ENCODE measurements around the gene PKNOX1.
A peak's percentile ranks its signal among the peaks of the same experiment; 100 is the strongest.
"Not testable (repeated sequence)": the region's sequence is repeated elsewhere in the genome, so short reads cannot be mapped to it uniquely, and the experiment has no call there.

Gene PKNOX1

GRCh38 chr21:42973991-42974831 is at the start of gene PKNOX1:
Gene PKNOX1 (plus strand): TSS chr21:42974562. CDS start chr21:43004382, 29,820 bp downstream.
- peak within 1 kb of the TSS; percentile 59; the same call in 1 of the 2 replicates for H3K4me3 ChIP-seq (ENCODE audit: low read length)
- no peaks in the 10 kb centered on the region for H3K36me3 ChIP-seq (ENCODE audit: control insufficient read depth, insufficient read depth, low read length)
- H3K27me3 ChIP-seq (ENCODE audit: control insufficient read depth, insufficient read depth, low read length), result no peaks in the 10 kb centered on the region
- peaks cover 4% of the 10 kb centered on the region for H3K4me1 ChIP-seq (ENCODE audit: control insufficient read depth, insufficient read depth, low read length)
- no CpG with 5 or more reads among the region's 106 CpGs for WGBS (ENCODE audit: insufficient coverage, insufficient read length)
- no peaks in the 10 kb centered on the region for H3K9me3 ChIP-seq (ENCODE audit: control insufficient read depth, insufficient read depth, low read length)
- H3K27ac ChIP-seq (ENCODE audit: low read length), result no peak within 1 kb of the TSS
- peak; percentile 94 for DNase-seq (ENCODE audit: low read depth, low spot score)

GRCh38 chr21:42925114-42925926 is 49.0 kb upstream of the PKNOX1 start, which contains the start of gene ERVH48-1:
Gene ERVH48-1 (minus strand): TSS chr21:42925630. CDS start chr21:42919006, 6,624 bp downstream.
- Histone ChIP-seq H3K9me3 (ENCODE audit: control insufficient read depth, insufficient read depth, low read length) (no peaks in the 10 kb centered on the region), H3K27me3 (ENCODE audit: control insufficient read depth, insufficient read depth, low read length) (no peaks in the 10 kb centered on the region), H3K4me1 (ENCODE audit: control insufficient read depth, insufficient read depth, low read length) (peaks cover 1% of the 10 kb centered on the region; the same call in 1 of the 2 replicates), H3K27ac (ENCODE audit: low read length) (peak within 1 kb of the TSS; percentile 44), H3K4me3 (ENCODE audit: low read length) (no peak within 1 kb of the TSS), H3K36me3 (ENCODE audit: control insufficient read depth, insufficient read depth, low read length) (no peaks in the 10 kb centered on the region)
- no CpG with 5 or more reads among the region's 29 CpGs for WGBS (ENCODE audit: insufficient coverage, insufficient read length)
- DNase-seq (ENCODE audit: low read depth, low spot score), result no peak

GRCh38 chr21:42927474-42928200 is 46.7 kb upstream of the PKNOX1 start:
- not testable (repeated sequence) for H3K36me3 ChIP-seq (ENCODE audit: control insufficient read depth, insufficient read depth, low read length); DNase-seq (ENCODE audit: low read depth, low spot score); H3K27me3 ChIP-seq (ENCODE audit: control insufficient read depth, insufficient read depth, low read length); H3K27ac ChIP-seq (ENCODE audit: low read length); H3K9me3 ChIP-seq (ENCODE audit: control insufficient read depth, insufficient read depth, low read length); H3K4me1 ChIP-seq (ENCODE audit: control insufficient read depth, insufficient read depth, low read length); H3K4me3 ChIP-seq (ENCODE audit: low read length)
- no CpG with 5 or more reads among the region's 23 CpGs for WGBS (ENCODE audit: insufficient coverage, insufficient read length)

- no CpG with 5 or more reads among the region's 3 CpGs for WGBS (ENCODE audit: insufficient coverage, insufficient read length)
- Histone ChIP-seq H3K36me3 (ENCODE audit: control insufficient read depth, insufficient read depth, low read length) (no peaks in the 10 kb centered on the region), H3K27ac (ENCODE audit: low read length) (no peak overlapping the region), H3K4me3 (ENCODE audit: low read length) (no peak overlapping the region), H3K4me1 (ENCODE audit: control insufficient read depth, insufficient read depth, low read length) (peaks cover 1% of the 10 kb centered on the region; the same call in 1 of the 2 replicates), H3K9me3 (ENCODE audit: control insufficient read depth, insufficient read depth, low read length) (no peaks in the 10 kb centered on the region), H3K27me3 (ENCODE audit: control insufficient read depth, insufficient read depth, low read length) (no peaks in the 10 kb centered on the region)
- DNase-seq (ENCODE audit: low read depth, low spot score), result no peak
These were observed 44.4 kb upstream of the PKNOX1 start for GRCh38 chr21:42929969-42930368.

GRCh38 chr21:42931560-42932235 is 42.7 kb upstream of the PKNOX1 start:
- Histone ChIP-seq H3K9me3 (ENCODE audit: control insufficient read depth, insufficient read depth, low read length) (no peaks in the 10 kb centered on the region), H3K27me3 (ENCODE audit: control insufficient read depth, insufficient read depth, low read length) (no peaks in the 10 kb centered on the region), H3K36me3 (ENCODE audit: control insufficient read depth, insufficient read depth, low read length) (no peaks in the 10 kb centered on the region), H3K4me3 (ENCODE audit: low read length) (no peak overlapping the region), H3K27ac (ENCODE audit: low read length) (no peak overlapping the region), H3K4me1 (ENCODE audit: control insufficient read depth, insufficient read depth, low read length) (peaks cover 3% of the 10 kb centered on the region)
- no peak for DNase-seq (ENCODE audit: low read depth, low spot score)
- WGBS (ENCODE audit: insufficient coverage, insufficient read length), result no CpG with 5 or more reads among the region's 13 CpGs

- no CpG with 5 or more reads among the region's 16 CpGs for WGBS (ENCODE audit: insufficient coverage, insufficient read length)
- not testable (repeated sequence) for H3K27me3 ChIP-seq (ENCODE audit: control insufficient read depth, insufficient read depth, low read length); H3K9me3 ChIP-seq (ENCODE audit: control insufficient read depth, insufficient read depth, low read length); H3K27ac ChIP-seq (ENCODE audit: low read length); H3K36me3 ChIP-seq (ENCODE audit: control insufficient read depth, insufficient read depth, low read length); DNase-seq (ENCODE audit: low read depth, low spot score); H3K4me1 ChIP-seq (ENCODE audit: control insufficient read depth, insufficient read depth, low read length); H3K4me3 ChIP-seq (ENCODE audit: low read length)
These were observed 41.8 kb upstream of the PKNOX1 start for GRCh38 chr21:42932378-42933136.

GRCh38 chr21:42933137-42933970 is 41.0 kb upstream of the PKNOX1 start:
- H3K9me3 ChIP-seq (ENCODE audit: control insufficient read depth, insufficient read depth, low read length); H3K4me1 ChIP-seq (ENCODE audit: control insufficient read depth, insufficient read depth, low read length); DNase-seq (ENCODE audit: low read depth, low spot score); H3K27ac ChIP-seq (ENCODE audit: low read length); H3K36me3 ChIP-seq (ENCODE audit: control insufficient read depth, insufficient read depth, low read length); H3K27me3 ChIP-seq (ENCODE audit: control insufficient read depth, insufficient read depth, low read length); H3K4me3 ChIP-seq (ENCODE audit: low read length): not testable (repeated sequence)
- no CpG with 5 or more reads among the region's 9 CpGs for WGBS (ENCODE audit: insufficient coverage, insufficient read length)

GRCh38 chr21:42933973-42934372 is 40.4 kb upstream of the PKNOX1 start:
- H3K27me3 ChIP-seq (ENCODE audit: control insufficient read depth, insufficient read depth, low read length); H3K27ac ChIP-seq (ENCODE audit: low read length); DNase-seq (ENCODE audit: low read depth, low spot score); H3K36me3 ChIP-seq (ENCODE audit: control insufficient read depth, insufficient read depth, low read length); H3K4me3 ChIP-seq (ENCODE audit: low read length); H3K4me1 ChIP-seq (ENCODE audit: control insufficient read depth, insufficient read depth, low read length); H3K9me3 ChIP-seq (ENCODE audit: control insufficient read depth, insufficient read depth, low read length): not testable (repeated sequence)
- no CpG with 5 or more reads among the region's 12 CpGs for WGBS (ENCODE audit: insufficient coverage, insufficient read length)

- not testable (repeated sequence) for DNase-seq (ENCODE audit: low read depth, low spot score); H3K36me3 ChIP-seq (ENCODE audit: control insufficient read depth, insufficient read depth, low read length); H3K9me3 ChIP-seq (ENCODE audit: control insufficient read depth, insufficient read depth, low read length); H3K4me1 ChIP-seq (ENCODE audit: control insufficient read depth, insufficient read depth, low read length); H3K4me3 ChIP-seq (ENCODE audit: low read length); H3K27me3 ChIP-seq (ENCODE audit: control insufficient read depth, insufficient read depth, low read length); H3K27ac ChIP-seq (ENCODE audit: low read length)
- no CpG with 5 or more reads among the region's 5 CpGs for WGBS (ENCODE audit: insufficient coverage, insufficient read length)
These were observed 38.0 kb upstream of the PKNOX1 start for GRCh38 chr21:42936360-42936759.

Measured in iPS DF 6.9 (cell line).